Uterus (tissue), 4 donors: ENCODE measurements around the gene ZNF222. TPM values are rescaled to one million over a fixed set of nuclear protein-coding genes. Genes with fewer than 3 reads are reported as not detected.

Source experiments
- DNase-seq, 2 donors: peaks; one replicate each; pipeline ENCODE4 v3.0.0-alpha.2; 2019 to 2020
- H3K27ac ChIP-seq, 2 donors: fragments of 200-600 bp; sonication (generic); 1 replicate in 1 of 2; 2 replicates in 1 of 2; pipeline ENCODE4 v1.5.1; 2016 to 2018
- H3K27me3 ChIP-seq, 2 donors: fragments of 200-600 bp; sonication (generic); one replicate each; pipeline ENCODE4 v1.5.1; 2018 to 2019; ENCODE audit warnings: control low read depth in 1 of 2
- H3K36me3 ChIP-seq, 2 donors: fragments of 200-600 bp; sonication (generic); one replicate each; pipeline ENCODE4 v1.5.1; 2019; ENCODE audit warnings: control low read depth in 1 of 2
- H3K4me1 ChIP-seq, 2 donors: fragments of 200-600 bp; sonication (generic); one replicate each; pipeline ENCODE4 v1.5.1; 2018 to 2019; ENCODE audit warnings: control low read depth in 1 of 2
- H3K4me3 ChIP-seq, 2 donors: fragments of 200-600 bp; sonication (generic); 1 replicate in 1 of 2; 2 replicates in 1 of 2; pipeline ENCODE4 v1.5.1; 2018 to 2019; ENCODE audit warnings: mild to moderate bottlenecking in 1 of 2
- H3K9me3 ChIP-seq, 2 donors: fragments of 200-600 bp; sonication (generic); one replicate each; pipeline ENCODE4 v1.5.1; 2019; ENCODE audit warnings: control low read depth in 1 of 2
- POLR2A ChIP-seq, 2 donors: fragments of 450-650 bp; IDR thresholded peaks; one replicate each; pipeline ENCODE4 v1.6.1; 2016; ENCODE audit warnings: antibody characterized with exemption in 2 of 2, mild to moderate bottlenecking in 1 of 2, moderate library complexity in 1 of 2
- intact Hi-C: fragments of 100-400 bp; cut with DNase I; formaldehyde crosslinking; loops from one replicate; pipeline ENCODE4 v1.15.1; 2023; ENCODE audit warnings: low total_unique reads
- total RNA-seq, 4 donors: library from RNA; depleted of rRNA in 3 of 4; stranded (reverse); fragments of >200 nt in 3 of 4; gene quantifications; one replicate each; pipeline versions ENCODE4 v1.1.0 to v1.2.4, GENCODE V29; 2014 to 2023
- TF ChIP-seq, protein P1 (sequence below), 4 experiments: fragments of 200-600 bp in 2 of 4; fragments of 450-650 bp in 2 of 4; sonication (generic) in 2 of 4; IDR thresholded peaks; one replicate each; pipeline ENCODE4 v1.5.1; 2016 to 2019; ENCODE audit warnings: antibody characterized with exemption in 4 of 4, mild to moderate bottlenecking in 2 of 4, moderate library complexity in 1 of 4
- donor health status: DM: yes; HTN: yes; CAD: no.

Gene ZNF222
- total RNA-seq, 4 donors from 2014 or later, result 0.29 to 9.1 (median 1.0) TPM

DNA sequence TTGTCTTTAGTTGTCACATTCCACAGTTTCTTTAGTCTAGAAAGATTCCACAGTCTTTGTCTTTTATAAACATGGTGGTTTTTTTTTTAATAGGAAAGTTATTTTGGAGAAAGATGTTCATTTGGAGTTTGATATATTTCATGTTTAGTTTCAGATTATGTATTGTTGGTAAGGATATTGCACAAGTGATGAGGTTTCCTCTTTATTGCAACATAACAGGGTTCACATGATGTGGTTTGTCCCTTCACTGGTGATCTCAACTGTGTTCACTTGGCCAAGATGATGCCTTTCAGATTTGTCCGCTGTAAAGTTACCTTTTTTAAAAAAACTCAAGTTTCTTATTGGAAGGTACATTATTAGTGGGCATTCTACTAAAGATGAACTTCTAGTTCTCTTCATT, 19.2 kb upstream of the ZNF222 start:
- intact Hi-C loops, result no loop called here
- H3K27ac ChIP-seq, result no peak overlapping the region
- no peak overlapping the region for H3K4me3 ChIP-seq
- no peak for DNase-seq
- peaks cover 3 to 52% of the 10 kb centered on the region in 2 donors for H3K9me3 ChIP-seq
- H3K4me1 ChIP-seq, result peaks cover 0 to 5% of the 10 kb centered on the region in 2 donors
- TF ChIP-seq, protein P1, sequence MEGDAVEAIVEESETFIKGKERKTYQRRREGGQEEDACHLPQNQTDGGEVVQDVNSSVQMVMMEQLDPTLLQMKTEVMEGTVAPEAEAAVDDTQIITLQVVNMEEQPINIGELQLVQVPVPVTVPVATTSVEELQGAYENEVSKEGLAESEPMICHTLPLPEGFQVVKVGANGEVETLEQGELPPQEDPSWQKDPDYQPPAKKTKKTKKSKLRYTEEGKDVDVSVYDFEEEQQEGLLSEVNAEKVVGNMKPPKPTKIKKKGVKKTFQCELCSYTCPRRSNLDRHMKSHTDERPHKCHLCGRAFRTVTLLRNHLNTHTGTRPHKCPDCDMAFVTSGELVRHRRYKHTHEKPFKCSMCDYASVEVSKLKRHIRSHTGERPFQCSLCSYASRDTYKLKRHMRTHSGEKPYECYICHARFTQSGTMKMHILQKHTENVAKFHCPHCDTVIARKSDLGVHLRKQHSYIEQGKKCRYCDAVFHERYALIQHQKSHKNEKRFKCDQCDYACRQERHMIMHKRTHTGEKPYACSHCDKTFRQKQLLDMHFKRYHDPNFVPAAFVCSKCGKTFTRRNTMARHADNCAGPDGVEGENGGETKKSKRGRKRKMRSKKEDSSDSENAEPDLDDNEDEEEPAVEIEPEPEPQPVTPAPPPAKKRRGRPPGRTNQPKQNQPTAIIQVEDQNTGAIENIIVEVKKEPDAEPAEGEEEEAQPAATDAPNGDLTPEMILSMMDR (IDR thresholded peaks at IDR 0.05), result no peak
- no peak for TF ChIP-seq POLR2A (IDR thresholded peaks at IDR 0.05)
- no peaks in the 10 kb centered on the region for H3K27me3 ChIP-seq
- peaks cover 0 to 6% of the 10 kb centered on the region in 2 donors for H3K36me3 ChIP-seq

DNA sequence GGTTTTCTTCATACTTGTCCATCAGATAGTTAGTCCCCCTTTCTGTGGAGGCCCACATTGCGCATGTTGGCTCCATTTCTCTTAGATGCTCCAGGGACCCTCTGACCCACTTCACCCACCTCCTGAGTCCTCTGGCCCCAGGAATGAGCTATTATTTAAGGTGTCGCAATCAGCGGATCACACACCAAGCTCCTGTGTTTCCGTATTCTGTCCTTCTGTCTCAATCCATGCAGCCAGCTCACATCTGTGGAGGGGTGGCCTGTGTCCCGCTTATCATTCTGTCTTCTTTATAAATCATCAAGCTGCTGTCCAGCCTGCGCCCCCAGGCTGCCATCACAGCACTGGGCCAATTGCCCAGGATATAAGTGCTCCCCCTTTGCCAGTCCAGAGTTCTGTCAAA, 17.7 kb upstream of the ZNF222 start:
- intact Hi-C loops, result no loop called here
- H3K27me3 ChIP-seq, result no peaks in the 10 kb centered on the region
- no peak overlapping the region for H3K4me3 ChIP-seq
- peaks cover 0 to 6% of the 10 kb centered on the region in 2 donors for H3K36me3 ChIP-seq
- H3K27ac ChIP-seq, result no peak overlapping the region
- DNase-seq, result no peak
- peaks cover 0 to 5% of the 10 kb centered on the region in 2 donors for H3K4me1 ChIP-seq
- H3K9me3 ChIP-seq, result peaks cover 3 to 66% of the 10 kb centered on the region in 2 donors
- no peak for TF ChIP-seq POLR2A (IDR thresholded peaks at IDR 0.05)
- TF ChIP-seq, protein P1 (IDR thresholded peaks at IDR 0.05), result no peak

DNA sequence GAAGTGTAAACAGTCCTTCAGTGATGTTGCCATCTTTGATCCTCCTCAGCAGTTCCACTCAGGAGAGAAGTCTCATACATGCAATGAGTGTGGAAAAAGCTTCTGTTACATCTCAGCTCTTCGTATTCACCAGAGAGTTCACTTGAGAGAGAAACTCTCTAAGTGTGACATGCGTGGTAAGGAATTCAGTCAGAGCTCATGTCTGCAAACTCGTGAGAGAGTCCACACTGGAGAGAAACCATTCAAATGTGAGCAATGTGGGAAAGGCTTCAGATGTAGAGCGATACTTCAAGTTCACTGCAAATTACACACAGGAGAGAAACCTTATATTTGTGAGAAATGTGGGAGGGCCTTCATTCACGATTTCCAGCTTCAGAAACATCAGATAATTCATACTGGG, 14.7 kb upstream of the ZNF222 start:
- H3K27ac ChIP-seq, result no peak overlapping the region
- TF ChIP-seq POLR2A (IDR thresholded peaks at IDR 0.05), result no peak
- TF ChIP-seq, protein P1 (IDR thresholded peaks at IDR 0.05), result no peak
- intact Hi-C loops, result no loop called here
- no peak overlapping the region for H3K4me3 ChIP-seq
- peaks cover 3 to 73% of the 10 kb centered on the region in 2 donors for H3K9me3 ChIP-seq
- no peak for DNase-seq
- peaks cover 0 to 6% of the 10 kb centered on the region in 2 donors for H3K36me3 ChIP-seq
- no peaks in the 10 kb centered on the region for H3K27me3 ChIP-seq
- no peaks in the 10 kb centered on the region for H3K4me1 ChIP-seq

DNA sequence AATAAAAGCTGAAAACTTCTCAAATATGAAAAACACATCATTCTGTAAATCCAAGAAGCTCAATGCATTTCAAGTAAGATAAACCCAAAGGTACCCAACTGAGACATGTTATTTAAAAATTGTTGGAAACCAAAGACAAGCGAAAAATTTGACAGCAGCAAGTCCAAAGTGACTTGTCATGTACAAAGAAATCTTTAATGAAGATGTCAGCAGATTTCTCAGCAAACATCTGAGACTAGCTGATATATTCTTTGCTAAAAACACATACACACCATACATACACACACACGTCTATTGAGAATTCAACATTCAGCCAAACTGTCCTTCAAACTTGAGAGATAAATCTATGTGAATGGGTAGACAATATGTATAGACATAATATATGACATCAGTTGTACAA, 5.7 kb upstream of the ZNF222 start:
- intact Hi-C loops, result no loop called here
- H3K36me3 ChIP-seq, result no peaks in the 10 kb centered on the region
- H3K9me3 ChIP-seq, result no peaks in the 10 kb centered on the region
- TF ChIP-seq, protein P1 (IDR thresholded peaks at IDR 0.05), result no peak
- TF ChIP-seq POLR2A (IDR thresholded peaks at IDR 0.05), result no peak
- H3K4me3 ChIP-seq, result no peak overlapping the region
- DNase-seq, result no peak
- H3K27me3 ChIP-seq, result no peaks in the 10 kb centered on the region
- H3K4me1 ChIP-seq, result no peaks in the 10 kb centered on the region
- no peak overlapping the region for H3K27ac ChIP-seq

DNA sequence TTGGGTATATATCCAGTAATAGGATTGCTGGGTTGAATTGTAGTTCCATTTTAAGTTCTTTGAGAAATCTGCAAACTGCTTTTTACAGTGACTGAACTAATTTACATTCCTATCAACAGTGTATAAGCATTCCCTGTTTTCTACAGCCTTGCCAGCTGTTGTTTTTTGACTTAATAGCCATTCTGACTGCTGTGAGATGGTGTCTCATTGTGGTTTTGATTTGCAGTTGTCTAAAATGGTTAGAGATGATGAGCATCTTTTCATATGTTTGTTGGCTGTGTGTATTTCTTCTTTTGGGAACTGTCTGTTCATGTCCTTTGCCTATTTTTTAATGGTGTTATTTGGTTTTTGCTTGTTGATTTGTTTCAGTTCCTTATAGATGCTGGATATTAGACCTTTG, 4.0 kb upstream of the ZNF222 start:
- no peaks in the 10 kb centered on the region for H3K4me1 ChIP-seq
- no peak overlapping the region for H3K4me3 ChIP-seq
- H3K36me3 ChIP-seq, result no peaks in the 10 kb centered on the region
- intact Hi-C loops, result no loop called here
- no peaks in the 10 kb centered on the region for H3K9me3 ChIP-seq
- no peak for TF ChIP-seq POLR2A (IDR thresholded peaks at IDR 0.05)
- TF ChIP-seq, protein P1 (IDR thresholded peaks at IDR 0.05), result no peak
- no peak for DNase-seq
- no peak overlapping the region for H3K27ac ChIP-seq
- no peaks in the 10 kb centered on the region for H3K27me3 ChIP-seq
